Measurements from ENCODE around the gene SARS1. TPM values are rescaled to one million over a fixed set of nuclear protein-coding genes. Genes with fewer than 3 reads are reported as not detected.

SARS1 gene
- total RNA-seq, 4 donors from 2014 or later = 109 to 151 (median 132) TPM

DNA sequence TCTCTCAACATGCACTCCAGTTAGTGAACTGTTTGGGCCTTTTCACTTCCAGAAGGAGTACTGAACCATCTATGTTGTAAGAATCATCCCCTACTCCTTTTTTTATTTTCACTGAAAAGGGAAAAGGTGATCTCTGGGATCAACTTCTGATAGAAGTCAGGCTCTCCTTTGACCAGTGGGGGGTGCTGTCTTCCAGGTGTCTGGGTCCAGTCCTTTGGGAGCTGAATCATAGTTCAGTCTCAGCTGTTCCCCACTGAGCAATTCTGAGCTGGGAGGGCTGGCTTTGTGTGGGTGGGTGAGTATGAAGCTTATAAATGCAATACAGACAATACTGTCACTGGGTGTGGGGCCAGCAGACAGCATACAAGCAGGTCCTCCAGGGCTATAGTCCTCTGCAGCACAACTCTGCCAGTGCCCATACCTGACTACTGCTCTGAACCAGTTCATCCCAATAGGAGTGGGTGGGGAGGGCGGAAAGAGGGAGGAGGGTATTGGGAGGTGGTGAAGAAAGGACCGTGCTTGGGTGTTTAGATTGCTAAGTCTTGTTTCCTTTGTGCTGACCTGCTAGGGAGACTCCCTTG, 12.5 kb upstream of the SARS1 start:
- TF ChIP-seq, protein P1, sequence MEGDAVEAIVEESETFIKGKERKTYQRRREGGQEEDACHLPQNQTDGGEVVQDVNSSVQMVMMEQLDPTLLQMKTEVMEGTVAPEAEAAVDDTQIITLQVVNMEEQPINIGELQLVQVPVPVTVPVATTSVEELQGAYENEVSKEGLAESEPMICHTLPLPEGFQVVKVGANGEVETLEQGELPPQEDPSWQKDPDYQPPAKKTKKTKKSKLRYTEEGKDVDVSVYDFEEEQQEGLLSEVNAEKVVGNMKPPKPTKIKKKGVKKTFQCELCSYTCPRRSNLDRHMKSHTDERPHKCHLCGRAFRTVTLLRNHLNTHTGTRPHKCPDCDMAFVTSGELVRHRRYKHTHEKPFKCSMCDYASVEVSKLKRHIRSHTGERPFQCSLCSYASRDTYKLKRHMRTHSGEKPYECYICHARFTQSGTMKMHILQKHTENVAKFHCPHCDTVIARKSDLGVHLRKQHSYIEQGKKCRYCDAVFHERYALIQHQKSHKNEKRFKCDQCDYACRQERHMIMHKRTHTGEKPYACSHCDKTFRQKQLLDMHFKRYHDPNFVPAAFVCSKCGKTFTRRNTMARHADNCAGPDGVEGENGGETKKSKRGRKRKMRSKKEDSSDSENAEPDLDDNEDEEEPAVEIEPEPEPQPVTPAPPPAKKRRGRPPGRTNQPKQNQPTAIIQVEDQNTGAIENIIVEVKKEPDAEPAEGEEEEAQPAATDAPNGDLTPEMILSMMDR (IDR thresholded peaks at IDR 0.05) = no peak
- DNase-seq (ENCODE audit: low spot score) = no peak
- ATAC-seq (ENCODE audit: low FRiP score) = peak; percentile 61

GRCh38 chr1:109204484-109204883, 9.2 kb upstream of the SARS1 start:
- TF ChIP-seq, protein P1 (IDR thresholded peaks at IDR 0.05) = no peak

GRCh38 chr1:109206339-109206738, 7.4 kb upstream of the SARS1 start:
- TF ChIP-seq, protein P1 (IDR thresholded peaks at IDR 0.05) = no peak
- ATAC-seq (ENCODE audit: low FRiP score) (no peak), DNase-seq (ENCODE audit: low spot score) (no peak)

More at GRCh38 chr1:109204484-109204883, 9.2 kb upstream of the SARS1 start:
- DNase-seq (ENCODE audit: low spot score) (no peak), ATAC-seq (ENCODE audit: low FRiP score) (no peak)

DNA sequence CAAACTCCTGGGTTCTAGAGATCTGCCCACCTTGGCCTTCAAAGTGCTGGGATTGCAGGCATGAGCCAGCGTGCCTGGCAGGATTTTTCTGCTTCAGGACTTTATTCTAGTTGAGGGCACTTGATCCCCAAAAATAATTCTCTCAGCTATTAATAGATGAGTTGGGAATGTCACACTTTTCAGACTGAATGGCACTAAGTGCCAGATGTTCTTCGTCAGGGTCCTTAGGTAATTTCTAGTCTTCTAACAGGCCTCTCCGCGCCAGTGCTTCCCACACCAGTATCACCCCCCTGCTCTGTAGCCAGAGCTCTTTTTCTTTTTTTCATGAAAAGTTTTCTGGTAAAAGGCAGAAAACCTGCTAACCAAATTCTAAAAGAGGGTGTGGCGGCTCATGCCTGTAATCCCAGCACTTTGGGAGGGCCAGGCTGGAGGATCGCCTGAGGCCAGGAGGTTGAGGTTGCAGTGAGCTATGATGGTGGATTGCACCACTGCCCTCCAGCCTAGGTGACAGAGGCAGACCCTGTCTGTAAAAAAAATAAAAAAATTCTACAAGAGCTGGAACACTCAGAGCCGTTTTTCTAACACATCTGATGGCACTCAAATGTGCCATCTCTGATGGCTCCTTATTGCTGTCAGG, 6.1 kb upstream of the SARS1 start:
- DNase-seq (ENCODE audit: low spot score) (no peak), ATAC-seq (ENCODE audit: low FRiP score) (no peak)
- TF ChIP-seq, protein P1 (IDR thresholded peaks at IDR 0.05) = no peak

DNA sequence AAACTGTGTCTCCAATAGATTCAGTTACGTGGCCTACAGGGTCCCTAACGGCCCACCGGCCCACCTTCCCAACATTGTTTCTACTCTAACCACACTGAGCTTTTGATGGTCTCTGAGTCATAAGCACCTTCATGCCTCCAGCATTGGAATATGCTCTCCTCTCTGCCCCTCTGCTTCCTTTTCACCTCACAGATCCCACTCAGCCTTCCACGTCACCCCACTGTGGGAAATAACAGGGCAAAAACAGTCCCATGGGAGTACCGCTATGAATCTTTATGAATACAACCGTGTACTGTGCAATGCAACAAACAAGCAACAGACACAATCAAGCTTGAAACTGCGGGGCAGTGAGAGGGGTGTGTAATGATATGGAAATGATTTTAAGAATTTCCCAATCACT, 5.3 kb upstream of the SARS1 start:
- ATAC-seq (ENCODE audit: low FRiP score) (no peak), DNase-seq (ENCODE audit: low spot score) (no peak)
- TF ChIP-seq, protein P1 (IDR thresholded peaks at IDR 0.05) = no peak

GRCh38 chr1:109208836-109209463, 4.8 kb upstream of the SARS1 start:
- TF ChIP-seq, protein P1 (IDR thresholded peaks at IDR 0.05) = no peak
- ATAC-seq (ENCODE audit: low FRiP score) (no peak), DNase-seq (ENCODE audit: low spot score) (no peak)
